Measurements from ENCODE around the gene MRPL37. TPM values are rescaled to one million over a fixed set of nuclear protein-coding genes. Genes with fewer than 3 reads are reported as not detected.

MRPL37 gene
- total and polyA plus RNA-seq, 9 donors: 36.2 to 86.6 (median 47.9) TPM

DNA sequence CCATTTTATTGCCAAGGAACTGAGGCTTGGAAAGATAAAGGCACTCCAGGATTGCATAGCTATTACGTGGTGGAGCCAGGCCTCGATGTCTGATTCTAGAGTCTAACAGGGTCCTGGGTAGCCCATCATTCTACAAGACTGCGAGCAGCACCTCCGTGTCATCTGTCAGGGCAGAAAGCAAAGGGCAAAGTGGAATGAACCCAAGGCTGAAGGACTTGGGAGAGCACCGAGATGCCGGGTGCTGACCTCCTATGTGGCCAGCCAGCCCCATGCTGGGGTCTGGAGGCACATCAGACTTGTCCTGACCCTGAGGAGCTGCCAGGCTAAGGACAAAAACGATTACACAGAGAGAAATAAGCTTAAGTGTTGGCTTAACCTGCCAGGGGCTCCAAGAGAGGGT, 62.3 kb downstream of the MRPL37 start:
- intact Hi-C loops (cut with DNase I): no loop called here

DNA sequence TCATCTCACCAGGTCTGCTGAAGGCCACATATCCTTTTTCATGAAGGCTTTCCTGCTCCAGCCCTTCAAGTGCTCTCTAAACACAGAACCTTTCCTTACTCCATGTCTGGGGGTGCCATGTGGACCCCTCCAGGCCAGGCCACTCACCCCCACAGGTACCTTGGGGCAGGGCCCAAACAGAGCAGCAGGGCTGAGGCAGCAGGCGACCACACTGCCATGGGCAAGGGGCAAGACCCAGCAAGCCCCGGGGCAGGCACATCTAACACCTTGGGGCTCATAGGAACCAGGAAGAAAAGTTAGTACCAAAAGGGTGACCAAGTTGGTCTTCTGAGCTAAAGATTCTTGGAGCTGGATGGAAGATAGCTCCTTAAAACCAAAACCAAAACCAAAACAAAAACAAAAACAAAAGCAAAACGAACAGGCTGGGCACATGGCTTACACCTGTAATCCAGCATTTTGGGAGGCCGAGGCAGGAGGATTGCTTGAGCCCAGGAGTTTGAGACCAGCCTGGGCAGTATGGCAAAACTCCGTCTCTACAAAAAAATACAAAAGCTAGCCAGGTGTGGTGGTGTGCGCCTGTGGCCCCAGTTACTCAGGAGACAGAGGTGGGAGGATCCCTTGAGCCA, 63.7 kb downstream of the MRPL37 start:
- 74 to 84% (median 74%) methylated on average over 6 of the region's 6 CpGs for WGBS, 3 donors
- Histone ChIP-seq H3K9me3 (no peaks in the 10 kb centered on the region), H3K4me1 (ENCODE audit: insufficient read depth) (peaks cover 12% of the 10 kb centered on the region), H3K4me3 (no peak overlapping the region), H3K36me3 (no peaks in the 10 kb centered on the region), H3K27ac (no peak overlapping the region), H3K27me3 (no peaks in the 10 kb centered on the region)
- intact Hi-C loops (cut with DNase I): no loop called here
- TF ChIP-seq, protein P1, sequence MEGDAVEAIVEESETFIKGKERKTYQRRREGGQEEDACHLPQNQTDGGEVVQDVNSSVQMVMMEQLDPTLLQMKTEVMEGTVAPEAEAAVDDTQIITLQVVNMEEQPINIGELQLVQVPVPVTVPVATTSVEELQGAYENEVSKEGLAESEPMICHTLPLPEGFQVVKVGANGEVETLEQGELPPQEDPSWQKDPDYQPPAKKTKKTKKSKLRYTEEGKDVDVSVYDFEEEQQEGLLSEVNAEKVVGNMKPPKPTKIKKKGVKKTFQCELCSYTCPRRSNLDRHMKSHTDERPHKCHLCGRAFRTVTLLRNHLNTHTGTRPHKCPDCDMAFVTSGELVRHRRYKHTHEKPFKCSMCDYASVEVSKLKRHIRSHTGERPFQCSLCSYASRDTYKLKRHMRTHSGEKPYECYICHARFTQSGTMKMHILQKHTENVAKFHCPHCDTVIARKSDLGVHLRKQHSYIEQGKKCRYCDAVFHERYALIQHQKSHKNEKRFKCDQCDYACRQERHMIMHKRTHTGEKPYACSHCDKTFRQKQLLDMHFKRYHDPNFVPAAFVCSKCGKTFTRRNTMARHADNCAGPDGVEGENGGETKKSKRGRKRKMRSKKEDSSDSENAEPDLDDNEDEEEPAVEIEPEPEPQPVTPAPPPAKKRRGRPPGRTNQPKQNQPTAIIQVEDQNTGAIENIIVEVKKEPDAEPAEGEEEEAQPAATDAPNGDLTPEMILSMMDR (IDR thresholded peaks at IDR 0.05): no peak
- TF ChIP-seq EP300 (IDR thresholded peaks at IDR 0.05) (no peak), POLR2A (IDR thresholded peaks at IDR 0.05) (no peak)
- no peak for DNase-seq

More for the DNA sequence above, 62.3 kb downstream of the MRPL37 start:
- no peaks in the 10 kb centered on the region for H3K36me3 ChIP-seq
- H3K9me3 ChIP-seq: no peaks in the 10 kb centered on the region
- DNase-seq: no peak
- 91 to 93% (median 91%) methylated on average over 7 of the region's 7 CpGs for WGBS, 3 donors
- H3K27me3 ChIP-seq: no peaks in the 10 kb centered on the region
- H3K4me3 ChIP-seq: no peak overlapping the region
- no peak overlapping the region for H3K27ac ChIP-seq
- peaks cover 18% of the 10 kb centered on the region for H3K4me1 ChIP-seq (ENCODE audit: insufficient read depth)
- TF ChIP-seq EP300 (IDR thresholded peaks at IDR 0.05) (no peak), POLR2A (IDR thresholded peaks at IDR 0.05) (no peak)
- TF ChIP-seq, protein P1 (IDR thresholded peaks at IDR 0.05): no peak

DNA sequence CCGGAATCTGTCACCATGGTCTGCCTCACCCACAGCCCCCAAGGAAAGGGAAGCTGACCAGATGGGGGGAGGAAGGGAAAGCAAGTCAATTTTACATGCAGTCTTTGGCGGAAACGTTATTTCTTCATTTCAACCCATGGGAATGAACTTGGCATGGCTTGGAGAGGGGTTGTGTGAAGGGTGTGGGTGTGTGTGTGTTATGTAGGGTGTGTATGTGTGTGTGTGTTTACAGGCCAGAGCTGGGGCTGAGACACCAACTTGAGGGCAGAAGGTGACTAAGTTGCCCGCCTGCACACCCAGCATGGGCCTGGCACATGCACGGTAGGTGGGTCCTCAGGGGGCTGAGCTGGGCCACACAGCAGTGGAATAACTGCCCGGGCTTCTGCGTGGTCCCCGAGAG, 65.2 kb downstream of the MRPL37 start:
- DNase-seq: no peak
- Histone ChIP-seq H3K36me3 (no peaks in the 10 kb centered on the region), H3K4me1 (ENCODE audit: insufficient read depth) (peaks cover 14% of the 10 kb centered on the region), H3K9me3 (no peaks in the 10 kb centered on the region), H3K27me3 (no peaks in the 10 kb centered on the region), H3K4me3 (no peak overlapping the region), H3K27ac (no peak overlapping the region)
- intact Hi-C loops (cut with DNase I): loop anchor here in 1 of 4 donors (5.0 kb wide), 1 partner anchor 232 kb away; no protein-coding TSS in a partner anchor
- no peak for TF ChIP-seq EP300 (IDR thresholded peaks at IDR 0.05)
- TF ChIP-seq, protein P1 (IDR thresholded peaks at IDR 0.05): no peak
- TF ChIP-seq POLR2A (IDR thresholded peaks at IDR 0.05): no peak
- 87 to 90% (median 89%) methylated on average over 8 of the region's 8 CpGs for WGBS, 3 donors

DNA sequence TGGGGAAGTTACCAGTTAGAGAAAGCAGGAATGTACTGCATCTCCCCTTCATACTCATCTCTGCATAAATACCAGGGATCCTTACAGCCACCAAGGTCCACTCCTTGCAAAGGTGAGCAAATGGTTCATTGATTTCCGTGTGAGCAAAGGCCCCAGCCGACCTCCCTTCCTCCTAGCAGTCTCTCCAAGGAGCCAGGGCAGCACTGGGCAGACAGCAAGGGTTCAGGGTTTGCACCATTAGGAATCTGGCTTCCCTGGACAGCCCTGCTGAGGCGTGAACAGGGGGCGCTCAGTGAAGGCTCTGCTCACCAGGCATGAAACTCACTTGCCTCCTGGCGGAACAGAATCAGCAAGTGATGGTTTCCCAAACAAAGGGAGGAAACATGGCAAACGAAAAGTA, 65.7 kb downstream of the MRPL37 start:
- Histone ChIP-seq H3K4me1 (ENCODE audit: insufficient read depth) (peaks cover 12% of the 10 kb centered on the region), H3K4me3 (no peak overlapping the region), H3K9me3 (no peaks in the 10 kb centered on the region), H3K27me3 (no peaks in the 10 kb centered on the region), H3K27ac (no peak overlapping the region), H3K36me3 (no peaks in the 10 kb centered on the region)
- intact Hi-C loops (cut with DNase I): loop anchor here in 1 of 4 donors (5.0 kb wide), 1 partner anchor 232 kb away; no protein-coding TSS in a partner anchor
- no peak for DNase-seq
- TF ChIP-seq, protein P1 (IDR thresholded peaks at IDR 0.05): no peak
- TF ChIP-seq POLR2A (IDR thresholded peaks at IDR 0.05) (no peak), EP300 (IDR thresholded peaks at IDR 0.05) (no peak)
- WGBS, 3 donors: 81 to 85% (median 84%) methylated on average over 6 of the region's 6 CpGs

Data from ovary (tissue), 9 donors.